HG03159 (cell line): Measurements from ENCODE around the gene OR6K2.

ENCODE experiments used
- ATAC-seq: cut with Tn5 transposase; IDR thresholded peaks from one replicate; pipeline ENCODE4 v1.9.1; 2021; ENCODE audit warnings: mild to moderate bottlenecking, moderate library complexity; ENCODE audit not compliant: unreplicated experiment

OR6K2 gene

GRCh38 chr1:158686111-158687009, 14.1 kb downstream of the OR6K2 start, which contains the start of gene SPTA1:
SPTA1 (minus strand) TSS chr1:158686715; CDS start chr1:158686517, 198 bp downstream.
- no peak for ATAC-seq

GRCh38 chr1:158685085-158685484, 15.4 kb downstream of the OR6K2 start:
- no peak for ATAC-seq

- no peak for ATAC-seq
Observed at GRCh38 chr1:158681606-158682005, 18.8 kb downstream of the OR6K2 start.

GRCh38 chr1:158679289-158679688, 21.2 kb downstream of the OR6K2 start:
- no peak for ATAC-seq

DNA sequence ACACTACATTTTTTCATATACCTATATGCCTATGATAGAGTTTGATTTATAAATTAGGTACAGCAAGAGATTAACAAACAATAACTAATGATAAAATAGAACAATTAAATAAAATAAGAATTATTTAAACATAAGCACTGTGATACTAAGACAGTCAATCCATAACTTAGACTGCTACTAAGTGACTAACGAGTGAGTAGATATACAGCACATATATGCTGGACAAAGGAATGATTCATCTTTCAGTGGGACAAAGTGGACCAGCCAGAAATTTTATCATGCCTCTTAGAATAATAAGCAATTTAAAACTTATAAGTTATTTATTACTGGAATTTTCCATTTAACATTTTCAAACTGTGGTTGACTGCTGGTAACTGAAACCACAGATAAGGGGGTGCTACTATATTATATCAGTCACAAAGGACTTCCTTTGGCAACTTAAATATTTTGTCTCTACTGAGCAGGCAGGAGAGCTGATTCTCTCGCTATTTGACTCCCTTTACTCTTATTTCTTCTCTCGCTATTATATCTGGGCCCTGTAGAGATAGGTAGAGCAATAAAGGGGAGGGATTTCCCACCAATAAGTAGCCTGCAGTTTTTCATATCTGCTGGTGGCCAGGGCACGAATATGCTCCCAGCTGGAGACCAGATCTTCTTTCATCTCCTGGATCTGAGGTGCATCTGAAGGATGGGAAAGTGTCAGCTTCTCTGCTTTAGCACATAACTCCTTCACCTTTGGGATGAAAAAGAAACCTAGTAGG, 24.7 kb downstream of the OR6K2 start:
- ATAC-seq = no peak

DNA sequence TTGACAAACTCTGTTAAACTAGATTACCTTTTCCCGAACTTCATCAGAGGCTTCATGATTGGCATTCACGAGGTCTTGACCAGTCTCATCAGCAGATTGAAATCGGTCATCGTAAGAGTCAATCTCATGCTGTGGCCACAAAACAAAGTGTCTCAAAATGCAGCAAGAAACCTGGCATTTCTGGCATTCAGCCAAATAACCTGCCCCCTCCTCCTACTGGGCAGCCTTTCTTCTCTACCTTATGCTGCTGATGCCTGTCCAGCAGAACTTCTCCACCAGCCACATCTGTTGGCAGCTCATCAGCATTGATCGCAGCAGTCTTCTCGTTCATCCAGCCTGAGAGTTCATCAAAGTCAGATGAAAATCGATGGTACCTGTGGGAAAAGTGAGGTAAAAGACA, 26.1 kb downstream of the OR6K2 start:
- ATAC-seq = no peak

- no peak for ATAC-seq
Observed at GRCh38 chr1:158666037-158666436, 34.4 kb downstream of the OR6K2 start.

DNA sequence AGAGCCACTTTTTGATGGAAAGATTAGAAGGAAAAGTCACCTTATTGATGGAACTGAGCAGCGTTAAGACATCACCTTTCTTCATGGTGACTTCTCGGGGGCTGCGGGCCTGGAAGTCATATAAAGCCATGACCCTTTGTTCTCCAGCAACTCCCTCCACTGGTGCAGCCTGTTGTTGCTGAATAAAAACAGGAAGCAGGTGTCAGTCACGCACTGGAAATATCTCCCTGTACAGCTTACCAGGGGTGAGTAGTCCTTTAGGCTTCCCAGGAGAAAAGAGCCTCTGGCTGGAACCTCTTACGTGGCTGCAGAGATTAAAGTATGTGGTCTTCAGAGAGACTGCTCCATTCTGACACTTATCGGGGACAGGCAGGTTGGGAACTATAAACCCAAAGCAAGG, 45.9 kb downstream of the OR6K2 start:
- no peak for ATAC-seq

DNA sequence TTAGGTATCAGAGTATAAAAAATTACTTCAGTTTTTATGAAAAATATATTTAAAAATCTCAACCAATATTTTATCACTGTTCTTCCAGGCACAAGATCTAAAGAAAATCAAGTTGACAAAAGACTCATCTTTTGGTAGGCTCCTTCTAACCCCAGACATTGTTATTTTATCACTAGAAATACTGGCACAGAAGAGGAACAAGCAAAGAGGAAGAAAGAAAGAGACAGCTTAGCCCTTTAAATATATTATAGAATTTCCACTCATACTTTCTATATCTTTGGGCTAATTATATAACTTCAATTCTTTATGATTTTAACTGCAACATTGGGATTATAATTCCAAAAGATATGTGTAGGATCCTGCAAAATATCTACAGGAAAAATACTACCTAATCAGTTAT, 46.4 kb downstream of the OR6K2 start:
- no peak for ATAC-seq

DNA sequence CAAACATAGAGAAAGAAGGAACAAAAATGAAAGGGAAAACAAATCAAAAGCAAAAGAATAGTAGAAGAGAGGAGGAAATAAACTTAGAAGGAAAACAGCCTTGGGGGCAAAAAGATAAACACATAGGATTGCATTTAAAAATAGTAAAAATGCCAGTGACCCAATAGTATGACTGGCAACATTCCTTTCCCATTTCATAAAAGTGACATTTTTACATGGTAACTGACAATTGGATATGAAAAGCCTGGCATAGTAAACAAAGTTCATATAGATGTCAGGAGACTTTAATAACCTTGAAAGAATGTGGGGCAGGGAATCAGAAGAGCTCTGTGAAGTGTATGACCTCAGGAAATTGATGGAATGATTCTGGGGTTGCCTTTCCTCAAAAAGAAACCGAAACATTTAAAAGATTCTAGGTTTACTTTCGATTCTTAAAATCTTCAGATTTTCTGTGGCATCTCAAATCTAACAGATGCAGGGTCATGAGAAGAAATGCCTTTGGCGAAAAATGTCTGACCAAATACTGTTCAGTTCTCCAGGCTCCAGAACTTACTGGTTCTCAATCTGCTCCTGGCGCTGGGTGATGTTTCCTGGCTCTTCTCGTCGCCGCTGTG, 47.6 kb downstream of the OR6K2 start:
- ATAC-seq = no peak
